ENCODE data around the gene HERC2.

DNA sequence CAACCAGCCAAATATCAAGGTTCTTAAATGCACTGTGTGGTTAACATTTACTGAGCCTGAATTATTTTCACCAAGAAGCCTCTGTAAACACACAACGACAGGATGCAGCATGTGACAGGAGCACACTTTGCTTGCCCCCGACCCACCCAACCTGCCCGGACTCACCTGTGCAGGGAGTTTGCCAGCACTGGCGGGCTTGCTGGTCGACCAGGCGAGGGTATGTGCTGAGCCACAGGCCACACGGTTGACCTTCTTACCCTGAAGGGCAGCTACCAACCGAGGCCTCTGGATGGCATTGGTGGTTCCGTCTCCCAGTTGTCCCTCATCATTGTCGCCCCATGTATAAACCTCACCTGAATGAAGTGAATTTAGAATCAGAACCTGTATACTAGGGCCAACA is 197.1 kb downstream of the HERC2 start:
- TF ChIP-seq, protein P1, sequence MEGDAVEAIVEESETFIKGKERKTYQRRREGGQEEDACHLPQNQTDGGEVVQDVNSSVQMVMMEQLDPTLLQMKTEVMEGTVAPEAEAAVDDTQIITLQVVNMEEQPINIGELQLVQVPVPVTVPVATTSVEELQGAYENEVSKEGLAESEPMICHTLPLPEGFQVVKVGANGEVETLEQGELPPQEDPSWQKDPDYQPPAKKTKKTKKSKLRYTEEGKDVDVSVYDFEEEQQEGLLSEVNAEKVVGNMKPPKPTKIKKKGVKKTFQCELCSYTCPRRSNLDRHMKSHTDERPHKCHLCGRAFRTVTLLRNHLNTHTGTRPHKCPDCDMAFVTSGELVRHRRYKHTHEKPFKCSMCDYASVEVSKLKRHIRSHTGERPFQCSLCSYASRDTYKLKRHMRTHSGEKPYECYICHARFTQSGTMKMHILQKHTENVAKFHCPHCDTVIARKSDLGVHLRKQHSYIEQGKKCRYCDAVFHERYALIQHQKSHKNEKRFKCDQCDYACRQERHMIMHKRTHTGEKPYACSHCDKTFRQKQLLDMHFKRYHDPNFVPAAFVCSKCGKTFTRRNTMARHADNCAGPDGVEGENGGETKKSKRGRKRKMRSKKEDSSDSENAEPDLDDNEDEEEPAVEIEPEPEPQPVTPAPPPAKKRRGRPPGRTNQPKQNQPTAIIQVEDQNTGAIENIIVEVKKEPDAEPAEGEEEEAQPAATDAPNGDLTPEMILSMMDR (IDR thresholded peaks at IDR 0.05; ENCODE audit: borderline replicate concordance, extremely low read depth, low read length, poor library complexity, severe bottlenecking): no peak
- no peak for TF ChIP-seq EZH2 (IDR thresholded peaks at IDR 0.05; ENCODE audit: borderline replicate concordance, low read depth, low read length, severe bottlenecking)

Measured in DND-41 (cell line).